ENCODE measurements around the gene KRTAP5-9. TPM values are rescaled to one million over a fixed set of nuclear protein-coding genes. Genes with fewer than 3 reads are reported as not detected.

KRTAP5-9 gene
- total RNA-seq, 4 donors from 2014 or later, result not detected

DNA sequence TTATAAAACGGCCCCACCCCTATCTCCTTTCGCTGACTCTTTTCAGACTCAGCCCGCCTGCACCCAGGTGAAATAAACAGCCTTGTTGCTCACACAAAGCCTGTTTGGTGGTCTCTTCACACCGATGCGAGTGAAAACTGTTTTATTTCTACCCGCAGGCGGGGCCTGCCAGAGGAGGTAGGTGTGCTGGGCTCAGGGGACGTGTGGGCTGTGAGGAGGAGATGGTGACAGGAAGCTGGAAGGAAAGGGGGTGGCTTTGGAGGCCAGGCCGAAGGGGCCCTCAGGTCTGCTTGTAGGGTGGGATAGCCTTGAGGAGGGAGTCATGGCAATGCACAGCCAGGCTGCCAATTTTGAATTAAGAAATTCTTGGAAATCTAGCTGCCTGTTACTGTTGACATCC is 42.4 kb upstream of the KRTAP5-9 start:
- Histone ChIP-seq H3K9me3 (peaks cover 0 to 34% (median 31%) of the 10 kb centered on the region in 4 donors), H3K36me3 (peaks cover 11 to 54% (median 29%) of the 10 kb centered on the region in 4 donors), H3K4me1 (peaks cover 0 to 5% (median 0%) of the 10 kb centered on the region in 4 donors), H3K27me3 (no peaks in the 10 kb centered on the region), H3K27ac (replicated peaks in 1 of 4) (no peak overlapping the region), H3K4me3 (no peak overlapping the region)
- 93% methylated on average over 9 of the region's 9 CpGs for WGBS
- DNase-seq (ENCODE audit: extremely low spot score), result no peak
- intact Hi-C loops (cut with DNase I), result no loop called here
- TF ChIP-seq, protein P1, sequence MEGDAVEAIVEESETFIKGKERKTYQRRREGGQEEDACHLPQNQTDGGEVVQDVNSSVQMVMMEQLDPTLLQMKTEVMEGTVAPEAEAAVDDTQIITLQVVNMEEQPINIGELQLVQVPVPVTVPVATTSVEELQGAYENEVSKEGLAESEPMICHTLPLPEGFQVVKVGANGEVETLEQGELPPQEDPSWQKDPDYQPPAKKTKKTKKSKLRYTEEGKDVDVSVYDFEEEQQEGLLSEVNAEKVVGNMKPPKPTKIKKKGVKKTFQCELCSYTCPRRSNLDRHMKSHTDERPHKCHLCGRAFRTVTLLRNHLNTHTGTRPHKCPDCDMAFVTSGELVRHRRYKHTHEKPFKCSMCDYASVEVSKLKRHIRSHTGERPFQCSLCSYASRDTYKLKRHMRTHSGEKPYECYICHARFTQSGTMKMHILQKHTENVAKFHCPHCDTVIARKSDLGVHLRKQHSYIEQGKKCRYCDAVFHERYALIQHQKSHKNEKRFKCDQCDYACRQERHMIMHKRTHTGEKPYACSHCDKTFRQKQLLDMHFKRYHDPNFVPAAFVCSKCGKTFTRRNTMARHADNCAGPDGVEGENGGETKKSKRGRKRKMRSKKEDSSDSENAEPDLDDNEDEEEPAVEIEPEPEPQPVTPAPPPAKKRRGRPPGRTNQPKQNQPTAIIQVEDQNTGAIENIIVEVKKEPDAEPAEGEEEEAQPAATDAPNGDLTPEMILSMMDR (IDR thresholded peaks at IDR 0.05), result no peak
- TF ChIP-seq EP300 (IDR thresholded peaks at IDR 0.05) (no peak), POLR2AphosphoS5 (IDR thresholded peaks at IDR 0.05) (no peak), POLR2A (IDR thresholded peaks at IDR 0.05; ENCODE audit: low read depth) (no peak)

DNA sequence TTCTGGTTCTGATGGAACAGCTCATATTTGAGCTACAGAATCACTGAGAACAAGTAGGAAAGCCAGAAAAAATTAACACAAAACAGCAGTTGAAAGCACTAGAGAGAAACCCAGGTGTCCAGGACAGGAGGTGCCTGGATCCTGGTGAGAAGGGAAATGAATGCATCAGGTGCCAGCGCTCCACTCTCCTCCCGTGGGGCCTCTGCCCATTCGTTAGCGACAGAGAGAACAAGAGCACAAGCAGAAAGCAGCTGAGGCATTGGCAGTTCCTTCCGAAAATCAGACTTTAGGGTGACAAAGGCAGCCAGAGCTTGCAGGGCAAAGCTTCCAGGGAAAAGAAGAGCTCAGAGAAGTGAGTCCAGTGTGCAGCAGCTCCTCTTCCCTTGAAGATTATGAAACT is 41.1 kb upstream of the KRTAP5-9 start:
- Histone ChIP-seq H3K4me3 (no peak overlapping the region), H3K27me3 (no peaks in the 10 kb centered on the region), H3K36me3 (peaks cover 6 to 41% (median 17%) of the 10 kb centered on the region in 4 donors), H3K9me3 (peaks cover 0 to 37% (median 37%) of the 10 kb centered on the region in 4 donors), H3K4me1 (peaks cover 0 to 5% (median 0%) of the 10 kb centered on the region in 4 donors), H3K27ac (replicated peaks in 1 of 4) (no peak overlapping the region)
- intact Hi-C loops (cut with DNase I), result no loop called here
- WGBS, result 85% methylated on average over 5 of the region's 5 CpGs
- no peak for DNase-seq (ENCODE audit: extremely low spot score)
- TF ChIP-seq POLR2A (IDR thresholded peaks at IDR 0.05; ENCODE audit: low read depth) (no peak), EP300 (IDR thresholded peaks at IDR 0.05) (no peak), POLR2AphosphoS5 (IDR thresholded peaks at IDR 0.05) (no peak)
- TF ChIP-seq, protein P1 (IDR thresholded peaks at IDR 0.05), result no peak

DNA sequence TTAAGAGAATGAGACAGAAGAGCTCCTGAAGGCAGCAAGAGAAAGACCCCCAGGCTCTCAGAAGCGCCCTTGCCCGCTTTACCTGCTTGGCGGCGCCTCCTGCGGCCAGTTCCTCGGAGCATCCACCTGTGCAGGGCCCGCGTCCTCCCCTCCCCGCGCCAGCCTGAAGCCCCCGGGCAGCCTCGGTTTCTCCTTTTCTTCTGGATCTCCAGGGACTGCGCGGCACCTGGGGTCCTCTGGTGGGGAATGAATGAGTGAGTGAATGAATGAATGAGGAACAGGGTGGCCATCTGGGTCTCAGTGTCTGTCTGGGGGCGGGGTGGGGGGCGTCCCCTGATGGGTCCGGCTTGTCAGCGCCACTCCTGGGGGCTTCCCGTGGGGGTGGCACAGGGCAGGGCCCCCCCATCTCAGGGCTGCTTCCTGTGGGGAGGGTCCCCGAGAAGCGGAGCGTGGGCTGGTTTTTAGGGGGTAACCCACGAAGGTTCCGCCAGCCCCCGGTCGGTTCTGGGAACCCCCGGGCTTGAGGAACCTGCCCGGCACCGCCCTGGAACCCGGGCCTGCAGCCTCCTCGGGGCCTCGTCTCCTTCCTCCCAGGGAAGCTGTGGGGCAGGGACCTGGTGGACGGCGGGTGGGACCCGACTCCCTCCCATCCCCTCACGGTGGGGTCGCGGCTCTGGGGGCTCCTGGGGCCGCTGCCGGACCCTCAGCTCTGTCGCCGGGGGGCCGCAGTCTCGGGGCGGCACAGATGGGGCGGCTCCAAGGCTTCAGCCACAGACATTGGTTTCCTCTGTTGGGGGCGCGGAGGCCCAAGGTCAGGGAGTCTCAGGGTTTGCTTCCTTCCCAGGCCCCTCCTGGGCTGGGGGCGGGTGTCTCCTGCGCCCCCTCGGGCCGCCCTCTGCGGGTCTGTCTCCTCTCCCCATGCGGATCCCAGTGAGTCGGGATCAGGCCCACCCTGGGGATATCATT is 29.4 kb upstream of the KRTAP5-9 start:
- no peaks in the 10 kb centered on the region for H3K4me1 ChIP-seq
- intact Hi-C loops (cut with DNase I), result no loop called here
- no peak for DNase-seq (ENCODE audit: extremely low spot score)
- H3K36me3 ChIP-seq, result no peaks in the 10 kb centered on the region
- WGBS, result 93% methylated on average over 27 of the region's 55 CpGs
- no peaks in the 10 kb centered on the region for H3K27me3 ChIP-seq
- H3K4me3 ChIP-seq, result no peak overlapping the region
- H3K9me3 ChIP-seq, result no peaks in the 10 kb centered on the region
- no peak overlapping the region for H3K27ac ChIP-seq (replicated peaks in 1 of 4)
- TF ChIP-seq EP300 (IDR thresholded peaks at IDR 0.05) (no peak), POLR2A (IDR thresholded peaks at IDR 0.05; ENCODE audit: low read depth) (no peak), POLR2AphosphoS5 (IDR thresholded peaks at IDR 0.05) (no peak)
- TF ChIP-seq, protein P1 (IDR thresholded peaks at IDR 0.05), result no peak

DNA sequence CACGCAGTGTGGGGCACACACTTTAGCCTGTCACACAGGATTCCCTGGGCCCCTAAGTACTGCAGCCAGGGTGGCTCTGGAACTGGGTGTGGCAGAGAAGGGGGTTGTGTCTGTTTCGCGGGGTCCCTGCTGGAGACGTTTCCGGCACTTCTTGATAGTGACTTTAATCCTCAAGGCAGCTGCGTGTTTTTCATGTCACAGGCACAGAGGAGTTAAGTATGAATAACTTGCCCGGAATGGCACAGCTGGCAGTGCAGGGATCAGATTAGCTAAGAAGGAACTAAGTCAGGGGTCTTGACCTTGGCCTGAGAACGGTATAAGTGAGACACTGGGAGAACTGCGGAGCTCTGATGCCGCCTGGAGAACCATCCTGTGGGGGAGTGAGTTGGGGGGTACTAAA is 28.7 kb upstream of the KRTAP5-9 start:
- Histone ChIP-seq H3K36me3 (no peaks in the 10 kb centered on the region), H3K4me1 (no peaks in the 10 kb centered on the region), H3K9me3 (no peaks in the 10 kb centered on the region), H3K27me3 (no peaks in the 10 kb centered on the region), H3K4me3 (no peak overlapping the region), H3K27ac (replicated peaks in 1 of 4) (no peak overlapping the region)
- intact Hi-C loops (cut with DNase I), result no loop called here
- TF ChIP-seq POLR2AphosphoS5 (IDR thresholded peaks at IDR 0.05) (no peak), EP300 (IDR thresholded peaks at IDR 0.05) (no peak), POLR2A (IDR thresholded peaks at IDR 0.05; ENCODE audit: low read depth) (no peak)
- TF ChIP-seq, protein P1 (IDR thresholded peaks at IDR 0.05), result no peak
- WGBS, result 70% methylated on average over 8 of the region's 10 CpGs
- DNase-seq (ENCODE audit: extremely low spot score), result no peak
